ENCODE data around the gene PHGDH.

The PHGDH gene

DNA sequence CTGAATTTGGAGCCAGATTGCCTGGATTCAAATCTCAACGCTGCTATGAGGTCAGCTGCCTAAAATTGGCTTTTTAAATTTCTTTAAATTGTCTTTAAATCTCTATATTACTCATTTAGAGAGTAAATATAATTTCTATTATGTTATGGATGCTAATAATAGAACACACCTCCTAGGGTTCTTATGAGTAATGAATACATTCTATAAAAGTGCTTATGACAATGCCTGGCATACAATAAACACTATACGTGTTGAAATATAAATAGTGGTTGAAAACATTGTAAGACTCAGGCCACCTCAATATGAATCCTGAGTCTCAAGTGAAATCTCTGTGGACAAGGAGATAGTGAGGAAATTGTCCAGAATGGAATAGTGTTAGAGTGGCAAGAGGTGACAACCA is 31.0 kb upstream of the PHGDH start:
- no peak overlapping the region for H3K4me3 ChIP-seq (ENCODE audit: low read depth, low read length)
- no peak for DNase-seq (ENCODE audit: low read depth)
- TF ChIP-seq, protein P1, sequence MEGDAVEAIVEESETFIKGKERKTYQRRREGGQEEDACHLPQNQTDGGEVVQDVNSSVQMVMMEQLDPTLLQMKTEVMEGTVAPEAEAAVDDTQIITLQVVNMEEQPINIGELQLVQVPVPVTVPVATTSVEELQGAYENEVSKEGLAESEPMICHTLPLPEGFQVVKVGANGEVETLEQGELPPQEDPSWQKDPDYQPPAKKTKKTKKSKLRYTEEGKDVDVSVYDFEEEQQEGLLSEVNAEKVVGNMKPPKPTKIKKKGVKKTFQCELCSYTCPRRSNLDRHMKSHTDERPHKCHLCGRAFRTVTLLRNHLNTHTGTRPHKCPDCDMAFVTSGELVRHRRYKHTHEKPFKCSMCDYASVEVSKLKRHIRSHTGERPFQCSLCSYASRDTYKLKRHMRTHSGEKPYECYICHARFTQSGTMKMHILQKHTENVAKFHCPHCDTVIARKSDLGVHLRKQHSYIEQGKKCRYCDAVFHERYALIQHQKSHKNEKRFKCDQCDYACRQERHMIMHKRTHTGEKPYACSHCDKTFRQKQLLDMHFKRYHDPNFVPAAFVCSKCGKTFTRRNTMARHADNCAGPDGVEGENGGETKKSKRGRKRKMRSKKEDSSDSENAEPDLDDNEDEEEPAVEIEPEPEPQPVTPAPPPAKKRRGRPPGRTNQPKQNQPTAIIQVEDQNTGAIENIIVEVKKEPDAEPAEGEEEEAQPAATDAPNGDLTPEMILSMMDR (IDR thresholded peaks at IDR 0.05; ENCODE audit: insufficient read depth, low read depth, low read length, missing control alignments) = no peak

DNA sequence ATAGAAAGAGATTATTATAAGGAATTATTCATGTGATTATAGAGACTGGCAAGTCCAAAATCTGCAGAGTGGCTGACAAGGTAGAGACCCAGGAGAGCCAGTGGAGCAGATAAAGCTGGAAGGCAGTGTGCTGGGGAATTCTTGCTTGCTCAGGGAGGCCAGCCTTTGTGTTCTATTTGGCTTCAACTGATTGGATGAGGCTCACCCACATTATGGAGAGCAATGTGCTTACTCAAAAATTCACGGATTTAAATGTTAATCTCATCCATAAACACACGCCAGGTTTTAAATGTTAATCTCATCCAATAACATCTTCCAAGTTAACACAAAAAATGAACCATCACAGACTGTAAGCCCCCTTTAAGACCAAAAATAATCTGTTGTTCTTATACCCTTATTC is 30.2 kb upstream of the PHGDH start:
- no peak for DNase-seq (ENCODE audit: low read depth)
- TF ChIP-seq, protein P1 (IDR thresholded peaks at IDR 0.05; ENCODE audit: insufficient read depth, low read depth, low read length, missing control alignments) = no peak
- H3K4me3 ChIP-seq (ENCODE audit: low read depth, low read length) = no peak overlapping the region

DNA sequence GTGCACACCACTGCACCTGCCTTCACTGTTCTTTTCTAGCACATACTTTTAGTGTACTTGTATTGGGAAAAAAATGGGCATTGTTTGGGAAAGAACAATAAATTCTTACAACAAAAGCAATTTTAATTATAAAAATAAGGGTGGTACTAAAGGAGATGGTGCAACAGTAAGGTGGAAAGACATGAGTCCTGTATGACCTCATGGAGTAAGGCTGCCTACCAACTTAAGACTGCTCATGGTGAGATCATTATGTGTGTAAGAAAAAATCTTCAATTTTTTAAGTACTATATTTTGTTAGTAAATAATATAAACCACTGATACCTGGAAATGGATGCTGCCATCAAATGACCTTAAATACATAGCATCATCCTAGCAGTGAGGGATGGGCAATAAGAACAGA is 29.6 kb upstream of the PHGDH start:
- DNase-seq (ENCODE audit: low read depth) = no peak
- no peak overlapping the region for H3K4me3 ChIP-seq (ENCODE audit: low read depth, low read length)
- TF ChIP-seq, protein P1 (IDR thresholded peaks at IDR 0.05; ENCODE audit: insufficient read depth, low read depth, low read length, missing control alignments) = no peak

DNA sequence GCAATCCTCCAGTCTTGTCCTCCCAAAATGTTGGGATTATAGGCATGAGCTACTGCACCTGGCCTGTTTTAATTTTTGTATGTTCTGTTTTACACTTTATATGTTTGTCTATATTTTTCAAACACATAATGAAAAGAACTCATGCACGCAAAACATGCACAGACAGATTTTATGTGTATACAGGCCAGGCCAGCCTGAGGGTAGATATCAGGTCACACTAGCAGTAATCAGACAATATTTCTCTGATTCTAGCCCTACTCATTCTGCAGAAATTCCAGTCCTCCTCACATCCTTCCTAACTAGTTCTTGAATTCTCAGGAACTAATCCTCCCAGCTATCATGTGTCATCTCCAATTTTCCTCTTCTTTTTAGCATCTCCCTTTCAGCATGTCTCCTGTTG is 27.8 kb upstream of the PHGDH start:
- DNase-seq (ENCODE audit: low read depth) = no peak
- no peak overlapping the region for H3K4me3 ChIP-seq (ENCODE audit: low read depth, low read length)
- TF ChIP-seq, protein P1 (IDR thresholded peaks at IDR 0.05; ENCODE audit: insufficient read depth, low read depth, low read length, missing control alignments) = no peak

DNA sequence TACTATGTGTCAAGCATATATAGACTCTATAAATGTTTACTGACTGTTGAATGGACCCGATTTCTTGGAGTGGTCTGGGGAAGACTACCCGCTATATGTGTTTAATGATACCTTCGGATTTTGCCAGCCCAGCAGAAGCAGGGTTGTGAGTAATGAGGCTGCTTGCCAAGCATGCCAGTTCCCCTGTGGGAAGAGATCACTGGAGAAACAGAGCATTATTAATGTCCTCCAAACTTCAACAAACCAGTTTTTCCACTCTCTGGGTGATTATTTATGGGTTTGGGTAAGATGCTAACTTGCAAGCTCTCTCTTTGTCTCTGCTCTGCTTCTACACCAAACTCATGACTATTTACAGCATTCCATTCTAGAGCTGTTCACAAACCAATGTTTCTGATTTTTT is 25.1 kb upstream of the PHGDH start:
- no peak for DNase-seq (ENCODE audit: low read depth)
- TF ChIP-seq, protein P1 (IDR thresholded peaks at IDR 0.05; ENCODE audit: insufficient read depth, low read depth, low read length, missing control alignments) = no peak

DNA sequence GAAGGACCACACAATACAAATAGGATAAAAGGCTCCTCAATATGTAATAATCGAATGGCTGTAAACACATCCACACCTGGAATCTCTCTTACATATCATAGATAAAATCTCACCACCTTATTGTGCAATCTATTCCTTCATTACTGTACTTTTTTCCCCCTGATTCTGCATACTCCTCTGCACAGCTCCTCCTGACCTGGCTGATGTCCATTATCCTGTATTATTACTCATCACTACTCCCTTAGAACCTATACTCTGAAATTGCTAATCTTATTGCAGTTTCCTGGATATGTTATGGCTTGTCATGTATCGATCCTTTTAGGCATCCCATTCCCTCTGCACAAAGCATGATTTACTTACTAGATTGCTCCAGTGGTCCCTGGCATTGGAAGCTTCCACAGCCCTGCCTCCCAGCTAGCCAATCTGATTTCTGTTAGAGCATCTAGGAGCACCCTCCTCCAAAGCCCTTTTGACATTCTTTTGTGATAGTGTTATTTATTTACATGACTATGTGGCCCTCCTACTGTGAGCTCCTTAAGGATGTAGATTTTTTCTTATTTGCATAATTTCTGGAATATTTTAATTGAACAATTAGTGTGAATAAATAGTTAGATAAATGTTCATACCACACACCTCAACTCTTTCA is 24.2 kb upstream of the PHGDH start:
- no peak for DNase-seq (ENCODE audit: low read depth)
- no peak overlapping the region for H3K4me3 ChIP-seq (ENCODE audit: low read depth, low read length)
- TF ChIP-seq, protein P1 (IDR thresholded peaks at IDR 0.05; ENCODE audit: insufficient read depth, low read depth, low read length, missing control alignments) = no peak

More for the DNA sequence above, 25.1 kb upstream of the PHGDH start:
- H3K4me3 ChIP-seq (ENCODE audit: low read depth, low read length) = no peak overlapping the region

DNA sequence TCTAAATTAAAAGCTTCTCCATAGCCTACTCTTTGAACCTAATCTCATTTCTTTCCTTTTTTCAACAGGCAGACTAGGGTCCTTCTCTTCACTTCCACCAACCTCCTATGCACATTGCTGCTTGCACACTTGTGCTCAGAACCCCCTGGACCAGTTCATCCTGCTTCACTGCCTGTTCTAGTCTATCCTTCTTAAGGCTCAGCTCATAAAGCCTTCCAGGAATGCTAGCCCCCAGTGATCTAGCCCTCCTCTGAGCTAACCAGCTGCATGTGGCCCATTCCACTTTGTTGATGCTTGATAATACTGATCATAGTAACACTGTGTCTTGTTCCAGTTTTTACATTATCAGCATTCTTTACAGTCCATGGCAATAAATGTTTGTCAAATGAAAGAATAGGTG is 22.9 kb upstream of the PHGDH start:
- TF ChIP-seq, protein P1 (IDR thresholded peaks at IDR 0.05; ENCODE audit: insufficient read depth, low read depth, low read length, missing control alignments) = no peak
- no peak overlapping the region for H3K4me3 ChIP-seq (ENCODE audit: low read depth, low read length)
- DNase-seq (ENCODE audit: low read depth) = no peak

Measured in GM12865 (cell line).